SIG-M5 treated with dmso at 0.1 percent for 504 hours (cell line): ENCODE results near the gene IMPA2.

ENCODE experiments used
- DNase-seq: peaks from one replicate; lab custom pipeline; 2025; ENCODE audit not compliant: unreplicated experiment; lab: John Stamatoyannopoulos, UW

Gene IMPA2

DNA sequence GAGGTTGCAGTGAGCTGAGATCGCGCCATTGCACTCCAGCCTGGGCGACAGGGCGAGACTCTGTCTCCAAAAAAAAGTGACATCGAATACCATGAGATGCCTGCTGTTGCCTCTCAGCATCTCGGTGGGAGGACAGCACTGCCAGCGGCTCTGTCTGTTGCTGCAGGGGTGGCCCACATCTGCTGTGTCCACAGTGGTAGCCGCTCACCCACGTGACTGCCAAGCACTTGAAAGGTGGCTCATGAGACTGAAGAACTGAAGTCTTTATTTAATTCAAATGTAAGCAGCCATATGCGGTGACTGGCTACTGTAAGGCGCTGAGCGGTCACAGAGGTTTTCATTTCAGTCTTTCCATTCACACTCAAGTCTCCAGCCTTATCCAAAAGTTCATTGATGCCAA is 25.8 kb downstream of the IMPA2 start:
- DNase-seq = no peak

DNA sequence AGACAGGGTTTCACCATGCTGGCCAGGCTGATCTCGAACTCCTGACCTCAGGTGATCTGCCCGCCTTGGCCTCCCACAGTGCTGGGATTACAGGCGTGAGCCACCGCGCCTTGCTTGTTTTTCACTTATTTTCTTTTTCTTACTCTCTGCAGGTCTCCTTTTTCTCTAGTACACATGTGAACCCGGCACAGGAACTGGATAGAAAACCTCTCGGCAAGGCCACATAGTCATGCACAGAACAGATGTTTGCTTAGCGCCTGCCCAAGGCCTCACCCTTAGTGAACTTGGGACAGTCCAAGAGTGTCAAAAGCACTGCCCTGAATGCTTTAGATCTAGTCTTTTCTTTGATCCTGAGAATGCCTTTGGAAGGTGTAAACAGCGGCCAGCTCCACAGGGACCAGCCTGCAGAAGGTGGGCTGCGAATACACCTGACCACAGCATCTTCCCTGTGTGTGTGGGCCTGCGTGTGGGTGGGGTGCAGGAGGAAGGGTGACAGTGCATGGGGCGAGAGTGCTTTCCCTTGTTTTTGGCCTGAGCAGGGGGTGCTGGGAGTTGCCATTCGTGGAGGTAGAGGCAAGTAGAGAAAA is 27.0 kb downstream of the IMPA2 start:
- DNase-seq = no peak

- no peak for DNase-seq
Observed at GRCh38 chr18:12008842-12009580, 27.7 kb downstream of the IMPA2 start.

- no peak for DNase-seq
Observed at GRCh38 chr18:12009581-12010140, 28.4 kb downstream of the IMPA2 start.

- DNase-seq = no peak
Observed at GRCh38 chr18:12010187-12010802, 29.0 kb downstream of the IMPA2 start.

- no peak for DNase-seq
Observed at GRCh38 chr18:12011199-12011956, 30.1 kb downstream of the IMPA2 start.

DNA sequence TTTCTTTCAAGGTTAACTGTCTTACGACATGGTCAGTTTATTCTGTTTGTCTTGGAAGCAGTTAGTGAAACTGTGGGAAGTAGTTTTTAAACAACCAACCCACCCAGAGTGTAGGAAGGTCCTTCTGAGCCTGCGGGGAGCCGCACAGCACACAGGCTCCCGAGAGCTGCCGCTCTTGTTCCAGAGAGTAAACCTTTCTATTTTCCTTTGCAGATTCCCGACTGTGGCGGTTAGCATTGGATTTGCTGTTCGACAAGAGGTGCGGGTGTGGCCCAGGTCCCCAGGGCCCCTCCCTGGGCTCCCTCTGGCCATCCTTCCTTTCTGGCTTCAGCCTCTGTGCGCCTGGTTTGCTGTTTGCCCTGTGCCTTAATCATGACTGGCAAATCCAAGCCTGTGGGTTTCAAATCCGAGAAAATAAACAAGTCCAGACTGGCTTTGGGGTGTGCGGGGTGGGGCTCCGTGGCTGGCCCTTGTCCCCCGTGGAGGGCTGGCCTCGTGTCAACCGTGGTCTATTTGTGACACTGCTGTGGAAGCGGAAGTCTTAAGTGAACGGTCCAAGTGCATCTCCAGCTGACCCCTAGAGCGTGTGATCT is 30.7 kb downstream of the IMPA2 start:
- no peak for DNase-seq

DNA sequence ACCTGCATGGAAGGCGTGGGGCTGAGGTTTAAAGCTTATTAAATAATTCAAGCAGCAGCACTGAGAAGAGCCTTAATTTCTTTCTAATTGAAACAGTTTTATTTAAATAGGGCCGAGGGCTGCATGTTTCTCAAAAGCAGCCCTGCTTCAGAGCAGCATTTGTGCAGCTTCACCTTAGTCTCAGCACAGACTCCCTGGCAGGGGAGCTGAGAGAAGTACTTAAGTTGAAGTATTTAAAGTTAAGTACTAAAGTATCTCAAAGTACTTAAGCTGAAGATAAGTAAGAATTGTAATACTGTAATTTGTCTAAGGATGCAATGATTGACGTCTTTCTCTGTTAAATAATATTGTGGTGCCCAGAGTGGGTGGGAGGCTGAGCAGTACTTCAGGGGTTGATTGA is 31.4 kb downstream of the IMPA2 start:
- DNase-seq = no peak

DNA sequence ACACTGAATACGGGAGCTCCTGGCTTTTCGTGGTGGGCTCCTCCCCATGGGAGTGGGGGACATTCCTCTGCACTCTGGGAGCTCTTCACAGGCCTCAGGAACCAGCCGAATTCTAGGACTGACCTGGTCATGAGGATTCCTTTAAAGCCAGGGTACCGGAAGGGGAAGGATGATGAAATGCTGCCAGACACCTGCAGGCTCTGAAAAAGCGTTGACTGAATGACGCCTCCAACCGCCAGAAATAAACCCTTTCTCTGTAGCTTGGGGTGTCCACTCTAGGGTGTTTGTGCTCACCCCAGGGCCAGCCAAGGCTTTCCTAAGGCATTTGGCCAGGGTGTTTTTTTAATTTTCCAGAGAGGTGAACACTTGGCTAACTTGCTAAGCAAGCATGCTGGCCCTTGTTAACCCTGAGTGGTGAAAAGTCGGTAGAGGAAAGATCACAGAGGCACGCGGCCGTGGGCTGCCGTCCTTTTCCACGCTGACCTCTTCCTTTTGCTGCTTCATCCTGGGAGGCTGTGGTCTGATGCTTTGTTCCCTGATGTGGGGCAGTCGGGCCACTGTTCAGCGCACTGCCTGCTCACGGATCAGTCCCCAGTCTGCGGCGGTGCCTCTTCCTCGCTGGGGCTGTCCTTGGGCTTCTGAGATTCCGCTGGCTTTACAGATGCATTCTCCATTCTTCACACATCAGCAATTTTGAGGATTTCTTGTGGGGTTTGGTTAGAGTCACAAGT is 32.0 kb downstream of the IMPA2 start:
- no peak for DNase-seq

- no peak for DNase-seq
Observed at GRCh38 chr18:12014086-12014485, 32.8 kb downstream of the IMPA2 start.

GRCh38 chr18:12014521-12015415 is 33.5 kb downstream of the IMPA2 start:
- DNase-seq = no peak

GRCh38 chr18:12015416-12016062 is 34.2 kb downstream of the IMPA2 start:
- DNase-seq = no peak

GRCh38 chr18:12017081-12017480 is 35.8 kb downstream of the IMPA2 start:
- DNase-seq = no peak

- DNase-seq = no peak
Observed at GRCh38 chr18:12018861-12019260, 37.6 kb downstream of the IMPA2 start.

GRCh38 chr18:12021077-12021476 is 39.8 kb downstream of the IMPA2 start:
- DNase-seq = no peak

- DNase-seq = no peak
Observed at GRCh38 chr18:12021596-12021995, 40.3 kb downstream of the IMPA2 start.

GRCh38 chr18:12023375-12023774 is 42.1 kb downstream of the IMPA2 start:
- no peak for DNase-seq

DNA sequence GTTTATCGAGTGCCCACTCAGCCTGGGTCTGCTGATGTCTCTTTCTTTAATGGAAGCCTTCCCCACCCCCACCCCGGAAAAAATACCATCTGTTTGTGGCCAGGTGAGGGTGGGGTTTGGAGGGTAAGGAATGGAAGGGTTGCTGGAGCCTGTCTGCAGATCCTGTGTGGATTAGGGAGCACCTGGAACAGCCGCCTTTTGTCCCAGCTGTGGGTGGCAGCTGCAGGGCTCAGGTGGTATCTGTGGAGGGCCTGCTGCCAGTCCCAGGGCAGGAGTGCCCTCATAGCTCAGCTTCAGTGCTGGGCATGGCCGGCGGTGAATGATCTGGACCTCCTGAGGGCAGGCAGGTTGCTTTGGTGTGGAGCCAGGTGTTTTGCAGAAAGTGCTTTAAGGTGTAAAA is 45.3 kb downstream of the IMPA2 start:
- no peak for DNase-seq

DNA sequence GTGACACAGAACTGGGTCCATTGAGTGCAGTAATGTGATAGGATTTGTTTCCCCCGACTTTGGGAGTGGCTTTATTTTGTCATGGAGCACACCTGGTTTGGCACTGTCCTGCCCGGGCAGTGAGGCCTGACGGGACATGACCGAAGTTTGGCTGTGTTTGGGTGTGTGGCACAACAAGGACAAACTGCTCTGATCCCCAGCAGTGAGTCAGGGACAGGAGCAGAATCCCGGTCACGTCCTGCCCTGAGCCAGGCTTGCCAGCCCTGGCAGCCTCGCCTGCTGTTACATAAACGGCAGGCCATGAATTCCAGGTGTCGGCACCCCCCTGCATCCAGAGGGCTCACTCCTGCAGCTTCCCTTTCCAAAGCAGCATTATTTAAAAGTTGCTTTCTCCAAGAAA is 45.7 kb downstream of the IMPA2 start:
- DNase-seq = no peak
